ENCODE measurements around the gene PDZD2.

The PDZD2 gene

DNA sequence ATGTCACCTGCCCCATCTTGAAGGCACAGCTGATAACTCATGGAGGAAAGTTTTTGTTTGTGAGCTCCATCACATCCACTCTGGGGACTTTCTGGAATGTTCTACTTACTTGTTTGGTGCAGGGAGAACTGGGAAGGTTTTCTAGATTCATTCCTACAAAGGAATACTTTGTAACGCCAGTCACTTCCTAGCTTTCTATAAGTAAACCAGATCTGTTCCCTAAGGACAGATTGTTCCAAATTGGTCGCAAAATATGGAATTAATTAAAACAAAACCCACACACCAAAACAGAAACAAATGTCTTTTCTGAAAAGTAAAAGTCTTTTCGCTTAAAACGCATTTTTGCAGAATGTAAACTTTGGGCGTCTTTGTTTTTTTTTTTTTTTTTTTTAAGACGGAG, 167.6 kb downstream of the PDZD2 start:
- TF ChIP-seq CTCF (IDR thresholded peaks at IDR 0.05; ENCODE audit: borderline replicate concordance, control extremely low read depth, extremely low read depth, insufficient read depth, missing control alignments): no peak
- in situ Hi-C loops (cut with MboI; ENCODE audit: low sequenced_read_pairs, unreplicated experiment): no loop called here
- no peak for DNase-seq (ENCODE audit: low spot score)

DNA sequence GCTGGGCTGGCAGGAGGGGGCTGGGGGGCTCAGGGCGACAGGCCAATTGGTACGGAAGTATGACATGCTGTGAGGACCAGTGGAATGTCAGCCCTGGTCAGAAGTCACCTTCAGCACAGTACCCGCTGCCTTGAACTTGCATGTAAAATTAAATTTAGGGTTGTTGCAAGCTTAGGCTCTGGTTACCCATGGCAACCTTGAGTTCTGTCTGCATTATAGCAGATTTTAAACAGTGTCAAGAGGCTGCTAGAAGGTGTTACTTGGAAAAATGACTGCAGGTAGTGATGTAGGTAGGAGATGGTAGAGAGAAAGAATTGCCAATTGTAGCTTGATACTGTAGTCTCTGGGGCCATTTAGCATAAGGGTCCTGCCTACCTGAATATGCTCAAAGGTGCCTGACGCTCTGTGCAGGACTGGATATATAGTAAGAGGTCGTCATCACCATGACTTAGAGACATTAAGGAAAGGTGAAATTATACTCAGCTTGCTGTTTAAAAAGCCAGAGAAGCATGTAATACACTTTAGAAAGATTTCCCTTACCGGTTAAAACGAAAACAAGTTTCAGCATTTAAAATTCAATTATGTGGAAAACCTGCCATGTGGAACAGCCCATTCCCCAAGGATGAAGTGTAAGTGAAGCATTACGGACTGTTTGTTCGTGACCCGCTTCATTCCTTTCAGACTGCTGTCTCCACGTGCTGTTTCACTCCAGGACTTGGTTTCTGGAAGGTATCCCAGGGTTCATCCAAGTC, 169.0 kb downstream of the PDZD2 start:
- no peak for TF ChIP-seq CTCF (IDR thresholded peaks at IDR 0.05; ENCODE audit: borderline replicate concordance, control extremely low read depth, extremely low read depth, insufficient read depth, missing control alignments)
- in situ Hi-C loops (cut with MboI; ENCODE audit: low sequenced_read_pairs, unreplicated experiment): no loop called here

DNA sequence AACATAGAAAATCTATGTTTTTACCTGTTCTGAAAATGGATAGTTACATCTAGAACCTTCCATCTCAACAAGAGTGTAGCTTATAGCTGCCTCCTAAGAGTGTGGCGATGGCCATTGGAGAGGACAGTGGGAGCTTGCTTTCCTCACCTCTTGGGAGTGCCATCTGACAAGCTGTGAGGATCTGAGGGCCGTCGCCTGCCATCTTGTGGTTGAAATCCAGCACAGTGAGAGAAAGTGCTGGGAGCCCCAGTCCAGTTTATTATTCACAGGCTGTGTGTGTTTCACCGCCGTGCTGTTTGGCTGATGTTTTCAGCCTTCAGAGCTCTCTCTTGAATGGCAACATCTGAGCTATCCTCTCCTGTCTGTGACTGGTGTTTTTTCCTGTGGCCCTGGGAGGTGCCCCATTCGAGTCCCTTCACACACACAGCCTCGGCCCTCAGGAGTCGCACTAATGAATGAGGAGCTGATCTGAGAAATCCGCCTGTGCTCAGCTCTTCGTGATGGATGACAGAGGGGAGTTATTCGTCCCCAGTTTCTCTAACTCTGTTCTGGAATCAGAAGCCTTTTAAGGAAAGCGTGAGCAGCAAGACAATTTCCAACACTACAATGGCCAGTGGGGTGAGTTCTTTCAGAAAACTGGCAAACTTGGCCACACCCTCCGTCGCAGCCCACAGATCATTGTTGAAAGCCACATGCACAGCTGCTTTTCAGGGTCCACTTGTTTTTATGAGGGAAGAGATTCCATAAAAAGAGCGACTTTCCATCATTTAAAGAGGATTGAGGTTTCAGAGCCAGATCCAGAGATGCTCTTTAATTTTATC, 170.3 kb downstream of the PDZD2 start:
- DNase-seq (ENCODE audit: low spot score): peak; percentile 76
- in situ Hi-C loops (cut with MboI; ENCODE audit: low sequenced_read_pairs, unreplicated experiment): no loop called here
- TF ChIP-seq CTCF (IDR thresholded peaks at IDR 0.05; ENCODE audit: borderline replicate concordance, control extremely low read depth, extremely low read depth, insufficient read depth, missing control alignments): peak; percentile 49

More for the DNA sequence above, 169.0 kb downstream of the PDZD2 start:
- DNase-seq (ENCODE audit: low spot score): no peak

DNA sequence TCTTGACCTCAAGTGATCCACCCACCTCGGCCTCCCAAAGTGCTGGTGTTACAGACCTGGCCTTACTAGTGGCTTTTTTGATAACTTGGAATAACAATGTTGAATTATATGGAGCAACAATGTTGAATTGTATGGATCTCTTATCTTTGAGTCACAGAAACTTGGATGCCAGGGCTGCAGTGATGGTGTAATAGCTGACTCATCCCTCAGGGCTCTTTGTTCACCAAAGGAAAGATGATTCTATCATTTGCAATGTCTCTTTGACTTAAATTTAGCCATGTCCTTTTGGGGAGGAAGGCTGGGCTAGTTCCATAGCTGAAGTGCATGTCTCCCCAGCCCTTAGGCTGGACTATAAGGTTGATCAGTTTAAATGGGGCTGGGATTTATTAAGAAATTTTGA, 172.3 kb downstream of the PDZD2 start:
- TF ChIP-seq CTCF (IDR thresholded peaks at IDR 0.05; ENCODE audit: borderline replicate concordance, control extremely low read depth, extremely low read depth, insufficient read depth, missing control alignments): no peak
- DNase-seq (ENCODE audit: low spot score): no peak
- in situ Hi-C loops (cut with MboI; ENCODE audit: low sequenced_read_pairs, unreplicated experiment): loop anchor here (10.0 kb wide), 1 partner anchor 226 kb away; no protein-coding TSS in a partner anchor

DNA sequence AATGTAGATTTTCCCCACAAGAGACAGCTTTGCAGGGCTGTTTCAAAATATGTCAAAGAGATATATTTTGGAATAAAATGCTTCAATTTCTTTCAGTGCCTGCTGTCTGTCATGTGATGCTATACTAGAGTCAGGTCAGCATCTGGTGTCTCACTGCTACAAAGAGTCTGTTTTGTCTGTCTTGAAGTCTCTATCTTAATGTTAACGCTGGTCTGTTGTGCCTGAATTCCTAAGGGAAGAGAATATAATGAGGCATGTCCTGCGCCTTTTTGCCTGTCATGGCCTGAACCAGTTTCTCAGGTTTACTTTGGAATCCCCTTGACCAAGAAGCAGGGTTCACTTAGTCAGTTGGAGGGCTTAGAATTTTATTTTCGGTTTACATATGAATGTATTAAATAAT, 176.4 kb downstream of the PDZD2 start:
- DNase-seq (ENCODE audit: low spot score): no peak
- no peak for TF ChIP-seq CTCF (IDR thresholded peaks at IDR 0.05; ENCODE audit: borderline replicate concordance, control extremely low read depth, extremely low read depth, insufficient read depth, missing control alignments)
- in situ Hi-C loops (cut with MboI; ENCODE audit: low sequenced_read_pairs, unreplicated experiment): loop anchor here (10.0 kb wide), 1 partner anchor 231 kb away; no protein-coding TSS in a partner anchor

DNA sequence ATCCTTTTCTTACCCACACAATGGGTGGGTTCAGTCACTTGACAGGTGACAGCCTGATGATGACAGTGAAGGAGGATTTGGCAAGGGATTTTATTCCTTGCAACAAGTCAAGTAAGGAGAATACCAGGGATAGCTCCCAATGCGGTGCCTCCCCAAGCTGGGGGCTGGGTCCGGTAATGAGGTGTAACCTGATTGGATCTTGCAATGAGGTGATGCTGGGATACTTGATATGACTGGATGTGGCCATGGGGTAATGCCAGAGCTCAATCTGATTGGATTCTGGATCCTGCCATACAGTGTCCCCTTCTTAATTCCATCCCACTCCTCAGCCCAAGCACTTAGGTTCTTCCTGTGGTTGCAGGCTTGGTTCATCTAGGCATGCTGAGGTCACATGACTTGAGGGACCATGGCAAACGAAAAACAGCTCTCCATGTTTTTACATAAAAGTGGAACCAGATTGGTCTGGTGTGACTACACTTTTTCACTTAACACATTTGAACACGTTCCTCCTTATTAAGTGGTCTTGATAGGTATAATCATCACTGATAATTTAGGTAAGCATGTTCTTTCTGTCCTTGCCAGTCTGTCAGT, 181.1 kb downstream of the PDZD2 start:
- no peak for DNase-seq (ENCODE audit: low spot score)
- in situ Hi-C loops (cut with MboI; ENCODE audit: low sequenced_read_pairs, unreplicated experiment): loop anchor here (10.0 kb wide), 2 partner anchors 235 to 255 kb away; no protein-coding TSS in a partner anchor
- TF ChIP-seq CTCF (IDR thresholded peaks at IDR 0.05; ENCODE audit: borderline replicate concordance, control extremely low read depth, extremely low read depth, insufficient read depth, missing control alignments): no peak
